Neural cell (in vitro differentiated cells): ENCODE data around the gene PYGL. TPM values are rescaled to one million over a fixed set of nuclear protein-coding genes. Genes with fewer than 3 reads are reported as not detected.
"Not testable (repeated sequence)": the region's sequence is repeated elsewhere in the genome, so short reads cannot be mapped to it uniquely, and the experiment has no call there.

Source experiments
- H2AFZ ChIP-seq: fragments of 200-600, 300-800 bp; sonication (generic), shearing (Covaris generic); 2 replicates; pipeline ENCODE4 v1.6.0; 2014; ENCODE audit warnings: low read depth, mild to moderate bottlenecking, antibody characterized with exemption, low read length, moderate library complexity
- H3F3A ChIP-seq: fragments of 200-600 bp; shearing (Covaris generic); 2 replicates; pipeline ENCODE4 v1.6.1; 2016; ENCODE audit warnings: mild to moderate bottlenecking, moderate library complexity, mixed read lengths, antibody characterized with exemption, low read length; ENCODE audit not compliant: insufficient read depth, poor library complexity, severe bottlenecking
- H3K27ac ChIP-seq: fragments of 200-600, 300-800 bp; sonication (generic), shearing (Covaris generic); 2 replicates; pipeline ENCODE4 v1.5.1; 2014; ENCODE audit warnings: mild to moderate bottlenecking, low read length, moderate library complexity
- H3K27me3 ChIP-seq: fragments of 300-800, 200-600 bp; sonication (generic), shearing (Covaris generic); 2 replicates; pipeline ENCODE4 v1.6.0; 2014; ENCODE audit warnings: mild to moderate bottlenecking, low read depth, low read length, moderate library complexity; ENCODE audit not compliant: insufficient read depth
- H3K36me3 ChIP-seq: fragments of 300-800, 200-600 bp; sonication (generic), shearing (Covaris generic); 2 replicates; pipeline ENCODE4 v1.5.1; 2014; ENCODE audit warnings: mild to moderate bottlenecking, antibody characterized with exemption, low read length, moderate library complexity; ENCODE audit not compliant: insufficient read depth
- H3K4me2 ChIP-seq: fragments of 300-800, 200-600 bp; sonication (generic), shearing (Covaris generic); 2 replicates; pipeline ENCODE4 v1.6.0; 2014; ENCODE audit warnings: mild to moderate bottlenecking, low read length
- H3K4me3 ChIP-seq: fragments of 300-800, 200-600 bp; sonication (generic), shearing (Covaris generic); 2 replicates; pipeline ENCODE4 v1.5.1; 2014; ENCODE audit warnings: mild to moderate bottlenecking, low read length, moderate library complexity
- H3K79me2 ChIP-seq: fragments of 200-600 bp; shearing (Covaris generic); replicated peaks from 2 replicates; pipeline ENCODE4 v1.6.0; 2014; ENCODE audit warnings: mild to moderate bottlenecking, low read length, moderate library complexity; ENCODE audit not compliant: insufficient read depth
- H3K9ac ChIP-seq: fragments of 300-800, 200-600 bp; sonication (generic), shearing (Covaris generic); 2 replicates; pipeline ENCODE4 v1.6.1; 2016; ENCODE audit warnings: mild to moderate bottlenecking, low read length, mixed read lengths
- H3K9me2 ChIP-seq: fragments of 200-600 bp; shearing (Covaris generic); 2 replicates; pipeline ENCODE4 v1.6.1; 2016; ENCODE audit warnings: mild to moderate bottlenecking, low read length, mixed read lengths; ENCODE audit not compliant: insufficient read depth
- H3K9me3 ChIP-seq: fragments of 200-600, 300-800 bp; sonication (generic), shearing (Covaris generic); 2 replicates; pipeline ENCODE4 v1.6.1; 2016; ENCODE audit warnings: mild to moderate bottlenecking, mixed run types, low read length, moderate library complexity, mixed read lengths
- H4K20me1 ChIP-seq: fragments of 200-600 bp; shearing (Covaris generic); 2 replicates; pipeline ENCODE4 v1.6.1; 2016; ENCODE audit warnings: mild to moderate bottlenecking, mixed run types; ENCODE audit not compliant: insufficient read depth
- CTCF ChIP-seq: fragments of 450-650 bp; IDR thresholded peaks from 2 replicates; pipeline ENCODE4 v1.5.1; 2014; ENCODE audit warnings: antibody characterized with exemption, mild to moderate bottlenecking, moderate library complexity; ENCODE audit not compliant: poor library complexity, severe bottlenecking
- EP300 ChIP-seq: fragments of 450-650 bp; conservative IDR thresholded peaks from 2 replicates; pipeline ENCODE4 v1.6.1; 2014; ENCODE audit warnings: antibody characterized with exemption, mild to moderate bottlenecking, moderate library complexity; ENCODE audit not compliant: poor library complexity, severe bottlenecking
- EZH2 ChIP-seq: fragments of 200-600, 300-800 bp; shearing (Covaris generic), sonication (generic); IDR thresholded peaks from 2 replicates; pipeline ENCODE4 v1.6.1; 2014; ENCODE audit warnings: antibody characterized with exemption, low read length, borderline replicate concordance, mild to moderate bottlenecking; ENCODE audit not compliant: insufficient read depth, poor library complexity, severe bottlenecking
- MXI1 ChIP-seq: fragments of 450-650 bp; conservative IDR thresholded peaks from 2 replicates; pipeline ENCODE4 v1.6.1; 2014; ENCODE audit warnings: antibody characterized with exemption, mild to moderate bottlenecking; ENCODE audit not compliant: poor library complexity, severe bottlenecking
- POLR2AphosphoS5 ChIP-seq: IDR thresholded peaks from 2 replicates; pipeline ENCODE4 v1.6.1; 2012
- RAD21 ChIP-seq: fragments of 450-650 bp; conservative IDR thresholded peaks from 2 replicates; pipeline ENCODE4 v1.6.1; 2014; ENCODE audit warnings: antibody characterized with exemption, mild to moderate bottlenecking, moderate library complexity
- REST ChIP-seq: IDR thresholded peaks from 2 replicates; pipeline ENCODE4 v1.6.1; 2012; ENCODE audit warnings: borderline replicate concordance
- SMC3 ChIP-seq: fragments of 450-650 bp; conservative IDR thresholded peaks from 2 replicates; pipeline ENCODE4 v1.6.1; 2014; ENCODE audit warnings: antibody characterized with exemption, mild to moderate bottlenecking, moderate library complexity; ENCODE audit not compliant: poor library complexity
- TAF1 ChIP-seq: IDR thresholded peaks from 2 replicates; pipeline ENCODE4 v1.6.1; 2012; ENCODE audit warnings: low read depth
- polyA plus RNA-seq: library from polyadenylated mRNA; depleted of rRNA; stranded (reverse); fragments of >200 nt; gene quantifications from 2 replicates; pipeline ENCODE4 v1.2.3, GENCODE V29; 2014

The PYGL gene
- polyA plus RNA-seq, 1 donor from 2014 or later: not detected

DNA sequence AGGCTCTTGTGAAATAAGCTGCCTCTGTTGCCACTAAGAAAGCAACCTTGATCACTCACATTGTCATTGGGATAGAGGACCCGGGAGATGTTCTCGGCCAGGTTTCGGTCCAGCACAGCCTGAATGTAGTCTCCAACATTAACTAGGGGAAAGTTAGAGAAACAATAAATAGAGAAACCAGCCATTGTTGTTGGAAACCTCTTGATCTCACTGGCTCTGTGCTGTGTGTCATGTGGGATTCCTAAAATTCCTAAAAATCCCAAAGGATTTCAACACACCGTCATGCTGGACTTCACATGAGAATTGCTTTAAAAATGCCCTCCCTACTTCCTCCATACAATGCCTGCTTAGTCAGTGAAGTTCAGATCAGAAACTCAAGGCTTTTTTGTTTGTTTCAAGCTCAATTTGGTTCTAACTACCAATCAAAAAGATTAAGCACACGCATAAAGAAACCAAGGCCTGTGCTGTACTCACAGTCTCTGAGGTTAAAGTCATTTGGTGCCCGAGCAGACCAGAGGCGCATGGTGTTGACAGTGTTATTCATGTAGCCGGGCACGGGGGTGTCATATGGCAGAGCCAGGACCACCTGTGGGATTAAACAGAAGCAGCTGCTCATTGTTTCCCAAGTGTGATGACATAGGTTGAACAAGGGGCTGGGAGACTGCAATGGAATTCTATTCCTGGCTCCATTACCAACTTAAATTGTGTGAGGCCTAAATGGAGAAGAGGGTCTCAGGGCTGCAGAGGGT is 23.6 kb downstream of the PYGL start:
- TF ChIP-seq TAF1: no peak
- TF ChIP-seq EP300: no peak
- TF ChIP-seq EZH2: no peak
- no peak for TF ChIP-seq SMC3
- no peak for TF ChIP-seq REST
- no peak for TF ChIP-seq POLR2AphosphoS5
- no peak for TF ChIP-seq RAD21
- no peak for TF ChIP-seq CTCF
- no peak for TF ChIP-seq MXI1
- Histone ChIP-seq H3K27ac (no peak overlapping the region), H3K27me3 (no peaks in the 10 kb centered on the region), H3K4me2 (no peak overlapping the region), H3K4me3 (no peak overlapping the region), H3K36me3 (no peaks in the 10 kb centered on the region), H4K20me1 (no peaks in the 10 kb centered on the region), H3K79me2 (no peaks in the 10 kb centered on the region), H2AFZ (no peak overlapping the region), H3K9me3 (no peaks in the 10 kb centered on the region), H3K9me2 (no peaks in the 10 kb centered on the region), H3F3A (no peaks in the 10 kb centered on the region), H3K9ac (no peak overlapping the region)

GRCh38 chr14:50919524-50919923 is 24.8 kb downstream of the PYGL start:
- not testable (repeated sequence) for H3K36me3 ChIP-seq, H3K9me2 ChIP-seq, H3F3A ChIP-seq, H3K79me2 ChIP-seq, H3K4me3 ChIP-seq, H2AFZ ChIP-seq, H3K4me2 ChIP-seq, H3K9me3 ChIP-seq, H4K20me1 ChIP-seq, H3K27me3 ChIP-seq, H3K9ac ChIP-seq, H3K27ac ChIP-seq

GRCh38 chr14:50917449-50917848 is 26.8 kb downstream of the PYGL start:
- no peaks in the 10 kb centered on the region for H3K9me3 ChIP-seq
- no peak overlapping the region for H2AFZ ChIP-seq
- H3K4me2 ChIP-seq: no peak overlapping the region
- H3K9ac ChIP-seq: no peak overlapping the region
- TF ChIP-seq EP300 (no peak), CTCF (no peak), RAD21 (no peak), SMC3 (no peak), TAF1 (no peak), REST (no peak), MXI1 (no peak), EZH2 (no peak), POLR2AphosphoS5 (no peak)
- no peaks in the 10 kb centered on the region for H3K27me3 ChIP-seq
- H4K20me1 ChIP-seq: no peaks in the 10 kb centered on the region
- H3K79me2 ChIP-seq: no peaks in the 10 kb centered on the region
- no peaks in the 10 kb centered on the region for H3F3A ChIP-seq
- no peak overlapping the region for H3K27ac ChIP-seq
- no peak overlapping the region for H3K4me3 ChIP-seq
- no peaks in the 10 kb centered on the region for H3K36me3 ChIP-seq
- no peaks in the 10 kb centered on the region for H3K9me2 ChIP-seq
